ENCODE measurements around the gene EPGN.

The EPGN gene

DNA sequence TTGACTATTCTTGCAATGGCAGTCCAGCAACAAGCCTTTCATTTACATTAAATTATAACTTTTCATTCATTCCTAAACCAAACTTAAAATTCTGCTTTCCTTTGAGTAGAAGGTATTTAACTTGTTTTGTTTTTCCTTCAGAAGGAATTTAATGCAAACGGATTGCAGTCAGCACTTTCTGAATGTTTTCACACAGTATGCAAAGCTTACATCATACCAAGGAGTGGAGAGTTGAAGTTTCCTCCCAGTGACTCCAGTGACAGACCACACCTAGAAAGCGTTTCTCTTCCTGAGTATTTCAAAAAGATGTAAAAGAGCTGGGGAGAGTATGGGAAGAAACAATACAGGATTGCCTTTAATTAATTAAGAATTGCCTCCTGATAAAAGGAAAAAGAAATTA lies 8.1 kb downstream of the EPGN start:
- no peak for DNase-seq (ENCODE audit: low spot score)
- no peak for TF ChIP-seq CTCF (IDR thresholded peaks at IDR 0.05; ENCODE audit: extremely low read depth, missing control alignments)

DNA sequence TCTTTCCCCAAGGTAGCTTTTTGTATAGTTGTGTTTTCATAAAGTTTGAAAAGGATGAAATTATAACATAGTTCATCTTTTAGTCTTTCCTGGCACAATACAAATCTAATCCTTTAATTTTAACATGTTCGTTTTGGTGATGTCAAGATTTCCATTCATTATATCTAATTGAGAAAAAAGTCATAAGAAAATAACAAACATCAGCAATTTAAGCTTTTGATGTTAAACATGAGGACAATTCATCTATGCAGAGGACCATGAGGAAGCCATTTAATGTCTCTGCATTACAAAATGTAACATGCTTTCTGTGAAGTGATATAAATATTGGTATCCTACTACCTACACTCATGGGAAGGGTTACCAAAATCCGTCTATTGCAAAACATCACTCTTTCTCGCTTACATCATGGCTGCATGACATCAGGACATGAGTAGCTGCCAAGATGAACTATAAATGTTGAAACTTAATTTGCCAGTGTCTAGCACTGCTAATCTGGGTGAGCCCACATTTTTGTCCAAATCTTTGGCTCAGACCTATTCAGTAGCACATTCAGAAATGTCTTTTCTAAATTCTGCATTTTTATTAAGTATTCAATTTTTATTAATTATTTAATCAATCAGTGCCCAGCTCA lies 9.5 kb downstream of the EPGN start:
- no peak for TF ChIP-seq CTCF (IDR thresholded peaks at IDR 0.05; ENCODE audit: extremely low read depth, missing control alignments)
- DNase-seq (ENCODE audit: low spot score) = no peak

DNA sequence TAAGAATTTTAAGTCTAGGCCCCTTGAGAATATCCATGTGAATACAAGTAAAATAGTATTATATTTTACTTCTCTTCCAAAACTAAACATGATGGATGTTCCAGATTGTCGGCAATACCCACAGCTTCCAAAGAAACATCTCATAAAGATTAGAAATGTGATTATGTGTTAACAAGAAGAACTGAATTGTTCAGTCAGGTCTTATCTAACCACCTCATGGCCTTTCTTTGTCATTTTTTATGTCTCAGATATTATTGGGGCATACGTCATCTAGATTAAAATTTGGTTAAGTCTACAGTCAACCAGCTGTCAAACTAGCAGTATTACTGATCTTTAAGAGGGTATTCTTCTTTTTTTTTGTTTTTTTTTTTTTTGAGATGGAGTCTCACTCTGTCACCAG lies 10.0 kb downstream of the EPGN start:
- DNase-seq (ENCODE audit: low spot score) = no peak
- TF ChIP-seq CTCF (IDR thresholded peaks at IDR 0.05; ENCODE audit: extremely low read depth, missing control alignments) = no peak

GRCh38 chr4:74319470-74319869 lies 11.2 kb downstream of the EPGN start:
- no peak for TF ChIP-seq CTCF (IDR thresholded peaks at IDR 0.05; ENCODE audit: extremely low read depth, missing control alignments)
- no peak for DNase-seq (ENCODE audit: low spot score)

- no peak for TF ChIP-seq CTCF (IDR thresholded peaks at IDR 0.05; ENCODE audit: extremely low read depth, missing control alignments)
- peak; percentile 42 for DNase-seq (ENCODE audit: low spot score)
Observed at GRCh38 chr4:74320559-74321118, 12.4 kb downstream of the EPGN start.

GRCh38 chr4:74322301-74322700 lies 14.0 kb downstream of the EPGN start:
- TF ChIP-seq CTCF (IDR thresholded peaks at IDR 0.05; ENCODE audit: extremely low read depth, missing control alignments) = no peak
- no peak for DNase-seq (ENCODE audit: low spot score)

GRCh38 chr4:74323663-74324062 lies 15.4 kb downstream of the EPGN start:
- DNase-seq (ENCODE audit: low spot score) = no peak
- TF ChIP-seq CTCF (IDR thresholded peaks at IDR 0.05; ENCODE audit: extremely low read depth, missing control alignments) = no peak
